Measurements from ENCODE around the gene BARHL1.

GRCh38 chr9:132615774-132616173 is 33.4 kb downstream of the BARHL1 start:
- no peak for TF ChIP-seq CTCF (optimal IDR thresholded peaks at IDR 0.05 in 1 of 3, IDR thresholded peaks at IDR 0.05 in 1 of 3, conservative IDR thresholded peaks at IDR 0.05 in 1 of 3; ENCODE audit: extremely low read depth in 1 of 3, insufficient read depth in 2 of 3, low read length in 3 of 3)
- TF ChIP-seq EZH2 (IDR thresholded peaks at IDR 0.05; ENCODE audit: low read length): no peak
